Lower lobe of right lung (tissue), 2 donors: ENCODE measurements around the gene MPPED2. TPM values are rescaled to one million over a fixed set of nuclear protein-coding genes. Genes with fewer than 3 reads are reported as not detected.

Experiments
- ATAC-seq, 2 donors: fragments of 200-7000 bp; cut with Tn5 transposase; one replicate each; pipeline ENCODE4 v1.9.1; 2020 to 2022; ENCODE audit warnings: mild to moderate bottlenecking in 2 of 2, moderate library complexity in 2 of 2
- DNase-seq: peaks from one replicate; pipeline ENCODE4 v3.0.0-alpha.2; 2020
- H3K27ac ChIP-seq: fragments of 200-600 bp; one replicate; pipeline ENCODE4 v1.8.0; 2022
- H3K27me3 ChIP-seq: fragments of 200-600 bp; one replicate; pipeline ENCODE4 v1.8.0; 2022; ENCODE audit warnings: low read depth
- H3K36me3 ChIP-seq: fragments of 200-600 bp; one replicate; pipeline ENCODE4 v1.8.0; 2022; ENCODE audit warnings: mild to moderate bottlenecking
- H3K4me1 ChIP-seq: fragments of 200-600 bp; one replicate; pipeline ENCODE4 v1.8.0; 2022
- H3K4me3 ChIP-seq: fragments of 200-600 bp; one replicate; pipeline ENCODE4 v1.8.0; 2022; ENCODE audit warnings: mild to moderate bottlenecking
- H3K9me3 ChIP-seq: fragments of 200-600 bp; one replicate; pipeline ENCODE4 v1.8.0; 2022
- intact Hi-C: fragments of 100-400 bp; cut with DNase I; formaldehyde crosslinking; loops from one replicate; pipeline ENCODE4 v1.11.0; 2022
- total RNA-seq: library from RNA; stranded (reverse); fragmentation: NEBNext Ultra II Directional; extraction: Animal tissue kit (Norgen Biotek cat#: 25700); gene quantifications from one replicate; pipeline ENCODE4 v1.2.1, GENCODE V29; 2021
- TF ChIP-seq, protein P1 (sequence below): fragments of 200-600 bp; IDR thresholded peaks from one replicate; pipeline ENCODE4 v1.8.0; 2022; ENCODE audit warnings: antibody characterized with exemption, mild to moderate bottlenecking
- donor health status: DM: no; HTN: yes; CAD: no; lungs with severe emphysema.

MPPED2 gene
- total RNA-seq, 1 donor from 2014 or later, result 1.5 TPM

DNA sequence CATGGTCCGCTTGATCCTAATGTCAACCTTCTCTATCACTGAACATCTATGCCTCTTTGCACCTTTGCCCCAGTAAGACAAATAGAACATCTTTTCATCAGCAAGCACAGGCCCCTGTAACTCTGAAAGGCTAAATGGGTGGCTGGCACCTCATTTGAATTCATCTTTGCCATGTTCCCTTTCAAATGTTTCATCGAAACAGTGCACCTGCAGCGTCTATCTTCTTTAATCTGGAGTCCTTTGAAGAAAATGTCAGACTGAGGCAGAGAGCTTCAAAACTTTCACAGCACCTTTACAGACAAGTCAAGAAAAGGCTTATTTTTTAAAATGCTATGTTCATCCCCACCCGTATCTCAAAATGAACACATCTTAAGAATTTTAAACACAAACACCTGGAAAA is 3.4 kb downstream of the MPPED2 start:
- intact Hi-C loops, result no loop called here
- H3K9me3 ChIP-seq, result no peaks in the 10 kb centered on the region
- no peaks in the 10 kb centered on the region for H3K36me3 ChIP-seq
- H3K27ac ChIP-seq, result no peak overlapping the region
- ATAC-seq, result no peak
- no peak for DNase-seq
- H3K4me1 ChIP-seq, result peaks cover 18% of the 10 kb centered on the region
- no peak overlapping the region for H3K4me3 ChIP-seq
- TF ChIP-seq, protein P1, sequence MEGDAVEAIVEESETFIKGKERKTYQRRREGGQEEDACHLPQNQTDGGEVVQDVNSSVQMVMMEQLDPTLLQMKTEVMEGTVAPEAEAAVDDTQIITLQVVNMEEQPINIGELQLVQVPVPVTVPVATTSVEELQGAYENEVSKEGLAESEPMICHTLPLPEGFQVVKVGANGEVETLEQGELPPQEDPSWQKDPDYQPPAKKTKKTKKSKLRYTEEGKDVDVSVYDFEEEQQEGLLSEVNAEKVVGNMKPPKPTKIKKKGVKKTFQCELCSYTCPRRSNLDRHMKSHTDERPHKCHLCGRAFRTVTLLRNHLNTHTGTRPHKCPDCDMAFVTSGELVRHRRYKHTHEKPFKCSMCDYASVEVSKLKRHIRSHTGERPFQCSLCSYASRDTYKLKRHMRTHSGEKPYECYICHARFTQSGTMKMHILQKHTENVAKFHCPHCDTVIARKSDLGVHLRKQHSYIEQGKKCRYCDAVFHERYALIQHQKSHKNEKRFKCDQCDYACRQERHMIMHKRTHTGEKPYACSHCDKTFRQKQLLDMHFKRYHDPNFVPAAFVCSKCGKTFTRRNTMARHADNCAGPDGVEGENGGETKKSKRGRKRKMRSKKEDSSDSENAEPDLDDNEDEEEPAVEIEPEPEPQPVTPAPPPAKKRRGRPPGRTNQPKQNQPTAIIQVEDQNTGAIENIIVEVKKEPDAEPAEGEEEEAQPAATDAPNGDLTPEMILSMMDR, result no peak
- H3K27me3 ChIP-seq, result peaks cover 55% of the 10 kb centered on the region

DNA sequence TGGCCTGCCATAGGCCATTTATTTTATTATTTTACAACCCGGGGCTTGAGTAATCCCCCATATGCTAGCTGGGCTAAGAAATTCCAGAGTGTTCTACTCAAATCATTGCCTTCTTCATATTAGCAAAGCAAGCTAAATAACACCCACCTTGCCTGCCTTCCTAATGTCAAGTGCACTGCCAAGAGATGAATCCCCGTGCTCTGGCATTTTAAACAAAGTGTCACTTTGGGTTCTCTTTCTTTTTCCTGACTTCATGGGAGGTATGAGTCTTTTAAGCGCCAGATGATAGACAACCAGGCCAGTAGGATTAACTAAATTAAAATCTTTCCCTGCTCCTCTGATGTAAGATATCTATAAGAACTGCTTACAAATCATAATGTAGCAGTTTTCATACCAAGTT is 4.5 kb downstream of the MPPED2 start:
- Histone ChIP-seq H3K4me3 (no peak overlapping the region), H3K4me1 (peaks cover 16% of the 10 kb centered on the region), H3K9me3 (no peaks in the 10 kb centered on the region), H3K27me3 (peaks cover 45% of the 10 kb centered on the region), H3K36me3 (no peaks in the 10 kb centered on the region), H3K27ac (no peak overlapping the region)
- TF ChIP-seq, protein P1, result no peak
- intact Hi-C loops, result no loop called here
- DNase-seq, result no peak
- no peak for ATAC-seq

DNA sequence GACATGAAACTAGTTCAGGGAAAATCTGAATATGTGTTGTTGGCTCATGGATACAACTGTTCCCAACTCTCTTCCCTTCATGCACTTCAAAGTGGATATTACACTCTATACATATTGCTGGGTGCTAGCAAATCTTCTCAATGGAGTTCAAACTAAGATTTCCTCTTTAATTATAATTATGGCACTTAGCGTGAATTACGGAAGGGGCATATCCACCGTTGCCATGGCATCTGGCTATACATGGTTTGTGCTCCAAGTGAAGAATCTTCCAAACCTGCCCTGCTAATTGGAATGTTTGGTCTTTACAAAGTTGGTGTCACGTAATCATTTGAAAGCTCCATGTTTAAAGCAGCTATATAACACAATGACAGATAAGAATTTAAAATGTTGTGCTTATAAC is 5.6 kb downstream of the MPPED2 start:
- DNase-seq, result no peak
- intact Hi-C loops, result no loop called here

DNA sequence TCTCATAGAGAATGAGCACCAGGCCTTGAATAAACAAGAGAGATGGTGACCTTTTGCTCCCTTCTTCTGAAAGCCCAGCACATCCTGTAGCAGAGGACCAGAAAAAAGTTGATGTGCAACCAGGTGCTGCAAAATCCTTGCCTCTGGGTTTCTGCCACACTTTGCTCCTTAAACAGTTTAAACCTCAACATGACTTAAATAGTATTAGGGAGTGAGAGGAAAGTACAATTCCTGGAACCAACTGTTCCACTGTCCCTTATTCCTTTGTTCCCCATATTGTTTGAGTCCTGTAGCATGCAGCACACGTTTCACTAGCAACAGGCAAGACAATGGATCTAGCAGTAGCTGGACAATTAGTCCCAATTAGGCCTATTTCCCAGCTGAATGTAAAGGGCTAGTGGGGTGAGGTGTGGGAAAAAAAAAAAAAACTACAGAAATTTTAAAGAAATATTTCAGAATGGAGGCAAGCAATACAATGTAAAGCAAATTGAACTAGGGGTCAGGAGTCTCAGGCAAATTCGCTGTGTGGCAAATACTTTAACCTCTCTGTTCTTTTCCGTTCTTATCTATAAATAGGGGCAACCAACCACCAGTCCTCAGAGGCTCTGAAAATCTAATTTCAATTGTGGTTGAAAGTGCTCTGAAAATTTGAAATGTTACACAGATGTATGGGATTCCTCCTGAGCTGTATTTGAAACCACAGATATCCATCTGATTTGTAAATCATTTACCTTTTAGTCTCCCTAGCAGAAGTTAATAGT is 6.6 kb downstream of the MPPED2 start:
- no peak for DNase-seq
- peaks cover 4% of the 10 kb centered on the region for H3K4me1 ChIP-seq
- no peak overlapping the region for H3K27ac ChIP-seq
- no peaks in the 10 kb centered on the region for H3K9me3 ChIP-seq
- ATAC-seq, result no peak
- no peak overlapping the region for H3K4me3 ChIP-seq
- no peaks in the 10 kb centered on the region for H3K36me3 ChIP-seq
- intact Hi-C loops, result no loop called here
- TF ChIP-seq, protein P1, result no peak
- H3K27me3 ChIP-seq, result peaks cover 24% of the 10 kb centered on the region

More for the DNA sequence above, 5.6 kb downstream of the MPPED2 start:
- TF ChIP-seq, protein P1, result no peak
- no peaks in the 10 kb centered on the region for H3K9me3 ChIP-seq
- no peak overlapping the region for H3K4me3 ChIP-seq
- no peaks in the 10 kb centered on the region for H3K36me3 ChIP-seq
- peaks cover 34% of the 10 kb centered on the region for H3K27me3 ChIP-seq
- no peak overlapping the region for H3K27ac ChIP-seq
- H3K4me1 ChIP-seq, result peaks cover 5% of the 10 kb centered on the region
- ATAC-seq, result no peak

DNA sequence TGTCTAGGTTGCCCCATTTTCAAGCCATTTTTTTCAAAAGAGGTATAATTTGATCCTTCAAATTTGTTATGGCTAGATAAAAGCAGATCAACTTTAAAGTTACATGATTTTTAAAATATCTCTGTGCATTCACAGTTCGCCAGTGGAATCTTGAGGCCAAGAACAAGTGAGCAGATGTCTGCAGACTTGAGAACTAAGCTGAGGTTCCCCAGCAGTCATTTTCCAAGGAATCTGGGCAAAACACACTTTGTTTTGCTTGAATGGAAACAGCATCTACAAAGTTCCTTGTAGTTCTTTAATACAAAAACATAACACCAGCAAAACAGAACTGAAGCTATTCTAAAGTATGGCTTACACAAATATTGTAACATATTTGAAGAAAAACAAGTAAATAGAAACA is 7.7 kb downstream of the MPPED2 start:
- no peaks in the 10 kb centered on the region for H3K9me3 ChIP-seq
- H3K27ac ChIP-seq, result no peak overlapping the region
- no peaks in the 10 kb centered on the region for H3K36me3 ChIP-seq
- intact Hi-C loops, result no loop called here
- DNase-seq (no peak), ATAC-seq (no peak)
- TF ChIP-seq, protein P1, result no peak
- no peak overlapping the region for H3K4me3 ChIP-seq
- no peaks in the 10 kb centered on the region for H3K4me1 ChIP-seq
- H3K27me3 ChIP-seq, result peaks cover 12% of the 10 kb centered on the region
